HCT116 (cell line): ENCODE data around the gene MED31.

Source experiments
- CTCF ChIP-seq, 3 experiments: fragments of 200-600 bp in 1 of 3; sonication (generic) in 1 of 3; IDR thresholded peaks in 2 of 3; conservative IDR thresholded peaks in 1 of 3; 2 replicates each; pipeline ENCODE4 v1.5.1; 2012 to 2017; ENCODE audit warnings: low read depth in 2 of 3, low read length in 2 of 3, antibody characterized with exemption in 1 of 3, borderline replicate concordance in 1 of 3, control low read depth in 1 of 3, mild to moderate bottlenecking in 1 of 3, mixed read lengths in 1 of 3, mixed run types in 1 of 3, moderate library complexity in 1 of 3; ENCODE audit not compliant: insufficient read depth in 1 of 3
- EZH2phosphoT487 ChIP-seq: fragments of 200-600 bp; IDR thresholded peaks from 2 replicates; pipeline ENCODE4 v1.6.1; 2018; ENCODE audit warnings: antibody characterized with exemption, borderline replicate concordance
- FOSL1 ChIP-seq: IDR thresholded peaks from 2 replicates; pipeline ENCODE4 v1.6.1; 2012; ENCODE audit warnings: low read depth
- JUND ChIP-seq: IDR thresholded peaks from 2 replicates; pipeline ENCODE4 v1.6.1; 2012
- POLR2A ChIP-seq: IDR thresholded peaks from 2 replicates; pipeline ENCODE4 v1.7.0; 2011; ENCODE audit warnings: borderline replicate concordance; ENCODE audit not compliant: insufficient read depth, insufficient read length; ENCODE audit errors: extremely low read depth
- POLR2AphosphoS5 ChIP-seq: IDR thresholded peaks from 2 replicates; pipeline ENCODE4 v1.6.1; 2011; ENCODE audit warnings: mild to moderate bottlenecking, low read depth, low read length, moderate library complexity
- REST ChIP-seq: IDR thresholded peaks from 2 replicates; pipeline ENCODE4 v1.6.1; 2012; ENCODE audit warnings: low read depth
- SP1 ChIP-seq: IDR thresholded peaks from 2 replicates; pipeline ENCODE4 v1.6.1; 2012; ENCODE audit warnings: low read depth
- TCF7L2 ChIP-seq: IDR thresholded peaks from 2 replicates; pipeline ENCODE4 v1.7.0; 2011; ENCODE audit warnings: borderline replicate concordance, inconsistent platforms; ENCODE audit not compliant: insufficient read depth, insufficient read length; ENCODE audit errors: extremely low read depth
- ZBTB33 ChIP-seq: IDR thresholded peaks from 2 replicates; pipeline ENCODE4 v1.6.1; 2011; ENCODE audit warnings: mild to moderate bottlenecking, low read length, moderate library complexity; ENCODE audit not compliant: insufficient replicate concordance; ENCODE audit errors: extremely low read depth
- ZFX ChIP-seq: fragments of 450-650 bp; IDR thresholded peaks from 2 replicates; pipeline ENCODE4 v1.6.1; 2017

GRCh38 chr17:6661464-6661848 is 10.1 kb upstream of the MED31 start:
- TF ChIP-seq POLR2AphosphoS5 = no peak
- TF ChIP-seq POLR2A = no peak
- TF ChIP-seq EZH2phosphoT487 = no peak
- no peak for TF ChIP-seq CTCF (IDR thresholded peaks at IDR 0.05 in 2 of 3, conservative IDR thresholded peaks at IDR 0.05 in 1 of 3; ENCODE audit: borderline replicate concordance in 1 of 3, insufficient read depth in 1 of 3, low read depth in 2 of 3, low read length in 2 of 3)
- TF ChIP-seq REST = no peak
- no peak for TF ChIP-seq FOSL1
- TF ChIP-seq SP1 = no peak
- no peak for TF ChIP-seq ZBTB33
- TF ChIP-seq ZFX = no peak
- TF ChIP-seq JUND = no peak
- no peak for TF ChIP-seq TCF7L2
